Stimulated activated CD8-positive, alpha-beta memory T cell treated with anti-CD3 and anti-CD28 coated beads, Interleukin-15, amount 100 ng/mL, for 4 hours (primary cell): ENCODE data around the gene SERPINA5.
"Not testable (repeated sequence)": the region's sequence is repeated elsewhere in the genome, so short reads cannot be mapped to it uniquely, and the experiment has no call there.

Experiments
- DNase-seq, 2 donors: peaks; one replicate each; pipeline ENCODE4 v3.0.0-alpha.2; 2020; ENCODE audit warnings: low read depth in 2 of 2

Gene SERPINA5

GRCh38 chr14:94598816-94599655 lies 17.8 kb downstream of the SERPINA5 start:
- no peak for DNase-seq

- DNase-seq, result no peak
Measured at GRCh38 chr14:94599656-94600004, 18.4 kb downstream of the SERPINA5 start.

GRCh38 chr14:94600148-94600545 lies 18.9 kb downstream of the SERPINA5 start:
- no peak for DNase-seq

- DNase-seq, result no peak
Measured at GRCh38 chr14:94601884-94602391, 20.7 kb downstream of the SERPINA5 start.

GRCh38 chr14:94602722-94603121 lies 21.5 kb downstream of the SERPINA5 start:
- DNase-seq, result no peak

GRCh38 chr14:94605361-94605760 lies 24.1 kb downstream of the SERPINA5 start:
- no peak for DNase-seq

- DNase-seq, result not testable (repeated sequence)
Measured at GRCh38 chr14:94608966-94609365, 27.7 kb downstream of the SERPINA5 start.

GRCh38 chr14:94611179-94611578 lies 30.0 kb downstream of the SERPINA5 start:
- DNase-seq, result no peak

- DNase-seq, result no peak
Measured at GRCh38 chr14:94612174-94612573, 30.9 kb downstream of the SERPINA5 start, which contains the start of gene SERPINA3. SERPINA3 (plus strand) TSS chr14:94612391; CDS start chr14:94614442, 2,051 bp downstream.

- no peak for DNase-seq
Measured at GRCh38 chr14:94612580-94613554, 31.6 kb downstream of the SERPINA5 start.

GRCh38 chr14:94613720-94614644 lies 32.8 kb downstream of the SERPINA5 start:
- DNase-seq, result no peak

- DNase-seq, result no peak
Measured at GRCh38 chr14:94614802-94615201, 33.6 kb downstream of the SERPINA5 start.

GRCh38 chr14:94615254-94615653 lies 34.0 kb downstream of the SERPINA5 start:
- no peak for DNase-seq

- no peak for DNase-seq
Measured at GRCh38 chr14:94615823-94616570, 34.8 kb downstream of the SERPINA5 start.

- DNase-seq, result no peak
Measured at GRCh38 chr14:94617366-94617941, 36.2 kb downstream of the SERPINA5 start.

GRCh38 chr14:94617988-94618822 lies 37.0 kb downstream of the SERPINA5 start:
- DNase-seq, result no peak

GRCh38 chr14:94619297-94619696 lies 38.1 kb downstream of the SERPINA5 start:
- no peak for DNase-seq

GRCh38 chr14:94620597-94620996 lies 39.4 kb downstream of the SERPINA5 start:
- no peak for DNase-seq
